NCI-H345 treated with DMSO at 0.1 percent for 48 hours (cell line): ENCODE measurements around the gene LRRFIP1.
"Not testable (repeated sequence)": the region's sequence is repeated elsewhere in the genome, so short reads cannot be mapped to it uniquely, and the experiment has no call there.

Experiments
- DNase-seq: peaks from one replicate; lab custom pipeline; 2025; ENCODE audit not compliant: unreplicated experiment; lab: John Stamatoyannopoulos, UW

The LRRFIP1 gene

DNA sequence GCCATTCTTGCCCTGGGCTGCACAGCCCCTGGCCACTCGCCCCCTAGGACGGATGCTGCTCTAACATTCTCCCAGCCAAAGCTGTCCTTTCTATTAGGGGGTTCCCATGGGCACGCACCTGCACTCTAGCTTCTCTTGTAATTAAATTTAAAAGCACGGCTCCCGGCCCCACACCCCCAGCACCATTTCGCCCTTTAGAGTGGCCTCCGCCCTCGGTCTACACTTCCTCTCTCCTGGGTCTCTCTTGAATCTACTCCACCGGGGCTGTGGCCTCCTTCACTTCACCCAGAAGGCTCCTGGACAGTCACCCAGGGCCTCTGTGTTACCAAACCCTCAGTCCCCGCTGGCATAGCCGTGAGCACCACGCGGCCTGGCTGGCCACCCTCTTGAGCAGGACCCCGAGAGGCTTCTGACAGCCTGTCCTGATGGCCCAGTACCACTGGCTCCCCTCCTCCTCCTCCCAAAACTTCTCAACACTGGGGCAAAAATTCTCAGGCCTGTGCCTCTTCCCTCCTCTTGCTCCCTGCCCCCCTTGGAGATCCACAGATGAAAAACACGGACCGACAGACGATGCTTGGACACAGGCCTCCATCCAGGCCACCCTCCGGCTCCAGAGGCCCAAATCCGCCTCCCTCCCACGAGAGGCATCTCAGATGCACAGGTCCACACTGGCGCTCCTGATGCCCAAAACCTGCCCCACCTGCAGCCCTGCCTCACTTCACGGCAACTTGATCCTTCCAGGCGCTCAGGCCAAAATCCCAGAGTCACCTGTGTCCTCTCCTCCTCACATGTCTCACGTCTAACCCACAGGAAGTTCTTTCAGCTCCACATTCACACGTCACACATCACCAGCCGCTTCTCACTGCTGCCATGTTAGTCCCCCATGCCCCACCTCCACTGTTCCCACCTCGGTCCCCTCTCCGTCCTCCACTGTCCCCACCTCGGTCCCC is 29.9 kb upstream of the LRRFIP1 start:
- no peak for DNase-seq

DNA sequence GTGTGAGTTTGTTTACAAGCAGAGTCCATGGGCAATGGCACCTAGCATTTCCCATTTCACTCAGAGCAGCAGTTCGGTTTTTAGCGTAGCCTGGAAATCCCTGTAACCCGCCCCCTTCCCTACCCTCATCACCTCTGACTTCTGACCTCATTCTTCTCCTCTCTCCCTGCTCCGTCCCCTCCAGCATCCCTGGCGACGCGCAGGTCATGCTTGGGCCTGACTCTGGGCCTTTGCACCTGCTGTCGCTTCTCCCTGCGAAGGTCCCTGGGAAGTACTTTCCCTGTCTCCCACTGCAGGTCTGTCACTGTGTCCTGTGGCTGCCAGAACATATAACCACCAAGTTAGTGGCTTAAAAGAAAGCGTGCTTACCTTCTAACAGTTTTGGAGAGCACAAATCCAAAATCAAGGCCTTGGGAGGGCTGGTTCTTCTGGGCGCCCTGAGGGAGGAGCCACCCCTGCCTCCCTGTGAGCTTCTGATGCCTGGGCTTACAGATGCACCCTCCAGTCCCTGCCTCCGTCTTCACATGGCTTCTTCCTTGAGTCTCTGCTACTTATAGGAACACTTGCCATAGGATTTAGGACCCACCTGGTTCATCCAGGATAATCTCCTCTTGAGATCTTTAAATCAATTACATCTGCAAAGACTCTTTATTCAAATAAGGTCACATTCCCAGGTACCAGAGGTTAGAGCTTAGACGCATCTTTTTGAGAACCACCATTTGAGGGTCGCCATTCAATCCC is 28.7 kb upstream of the LRRFIP1 start:
- no peak for DNase-seq

DNA sequence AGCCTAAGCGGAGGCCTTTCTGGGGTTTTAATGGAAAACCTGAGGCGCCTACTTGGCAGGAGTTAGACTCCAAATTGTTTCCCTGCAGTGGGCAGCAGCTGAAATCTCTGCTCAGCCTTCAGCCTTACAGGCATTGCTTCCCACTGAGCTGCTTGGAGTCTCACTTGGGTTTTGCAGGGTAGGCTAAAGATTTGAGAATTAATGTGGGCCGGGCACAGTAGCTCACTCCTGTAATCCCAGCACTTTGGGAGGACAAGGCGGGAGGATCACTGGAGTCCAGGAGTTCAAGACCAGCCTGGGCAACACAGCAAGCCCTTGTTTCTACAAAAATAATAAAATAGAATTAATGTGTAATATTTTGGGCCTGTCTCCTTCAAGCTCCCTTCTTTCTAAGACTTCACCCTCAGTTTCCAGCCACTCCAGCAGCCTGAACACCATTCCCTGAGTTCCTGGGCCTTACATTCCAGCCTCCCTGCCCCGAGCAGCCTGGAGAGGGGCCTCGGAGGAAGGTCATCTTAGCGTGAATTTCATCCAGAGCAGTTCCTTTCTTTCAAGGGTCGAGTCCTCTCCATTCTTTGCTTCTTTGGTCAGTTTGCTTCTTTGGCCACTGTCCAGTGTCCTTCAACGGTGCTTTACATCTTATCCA is 27.8 kb upstream of the LRRFIP1 start:
- no peak for DNase-seq

DNA sequence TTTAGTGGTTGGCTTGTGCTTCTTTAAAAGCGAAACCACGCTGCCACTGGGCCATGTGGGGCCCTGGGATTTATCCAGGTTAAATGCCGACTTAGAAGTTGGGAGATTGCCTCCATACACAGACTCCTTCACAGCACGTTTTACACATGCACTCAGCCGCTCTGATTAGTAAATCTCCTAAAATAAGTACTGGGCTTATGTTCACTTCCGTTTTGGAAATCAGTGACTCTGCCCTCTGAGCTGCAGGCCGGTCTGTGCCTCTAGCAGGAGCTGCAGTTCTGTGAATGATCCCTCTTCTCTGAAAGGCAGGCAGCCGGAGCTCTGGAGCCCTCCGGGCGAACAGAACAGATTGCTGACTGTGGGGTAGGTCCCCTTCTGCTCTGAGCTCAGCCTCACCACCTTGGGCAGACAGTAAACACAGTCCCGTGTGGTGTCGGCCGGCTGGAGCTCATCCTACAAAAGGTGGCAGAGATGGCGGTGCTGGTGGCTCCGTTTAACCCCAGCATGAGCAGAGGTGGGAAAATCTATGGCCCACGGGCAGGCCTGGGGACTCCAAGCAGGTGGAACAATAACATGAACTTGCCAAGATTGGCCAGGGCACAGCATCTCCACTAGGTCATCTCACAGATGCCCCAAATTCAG is 27.1 kb upstream of the LRRFIP1 start:
- no peak for DNase-seq

DNA sequence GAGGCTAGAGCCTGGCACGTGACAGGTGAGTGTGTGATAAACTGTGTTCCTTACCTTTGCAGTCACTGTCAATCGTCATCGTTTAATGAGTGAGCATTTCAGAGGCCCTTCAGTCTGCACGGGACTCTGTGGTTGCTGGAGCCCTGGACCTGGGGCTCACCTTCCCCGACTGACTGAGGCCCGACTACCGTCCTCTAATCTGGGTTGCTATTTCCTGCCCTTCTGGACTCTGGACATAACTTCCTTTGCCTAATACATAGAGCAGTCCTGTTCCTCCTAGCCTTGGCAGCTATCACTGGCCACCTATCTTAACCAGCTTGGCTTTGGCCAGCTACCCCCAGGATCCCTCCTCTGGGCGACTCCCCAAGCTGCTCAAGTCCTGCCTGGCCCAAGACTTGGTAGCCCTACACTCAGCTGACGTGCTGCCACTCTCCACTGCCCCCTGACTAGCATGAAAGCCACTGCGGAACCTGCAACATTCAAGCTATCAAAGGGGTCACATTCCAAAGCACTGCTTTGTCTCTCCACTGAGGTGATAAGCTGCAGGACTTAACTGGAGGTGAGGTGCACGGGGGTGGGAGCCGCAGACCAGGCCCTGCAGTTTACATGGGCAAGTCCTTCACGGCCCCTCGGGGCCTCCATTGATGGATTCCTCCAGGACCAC is 25.8 kb upstream of the LRRFIP1 start:
- no peak for DNase-seq

DNA sequence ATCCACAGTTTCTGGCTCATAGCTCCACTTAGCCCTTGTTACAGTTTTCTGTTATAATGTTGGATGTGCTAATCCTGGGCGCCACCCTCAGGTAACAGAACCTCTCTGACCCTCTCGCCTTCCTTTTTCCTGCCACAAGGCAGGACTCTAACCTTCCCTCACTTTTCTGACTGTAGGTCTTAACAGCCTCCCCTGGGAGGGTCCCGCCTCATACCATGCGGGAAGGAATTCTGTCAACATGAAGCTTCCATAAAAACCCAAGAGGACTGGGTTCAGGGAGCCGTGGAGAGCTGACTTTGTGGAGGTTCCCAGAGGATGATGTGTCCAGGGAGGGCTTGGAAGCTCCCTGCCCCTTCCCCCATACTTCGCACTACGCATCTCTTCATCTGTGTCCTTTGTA is 25.0 kb upstream of the LRRFIP1 start:
- no peak for DNase-seq

DNA sequence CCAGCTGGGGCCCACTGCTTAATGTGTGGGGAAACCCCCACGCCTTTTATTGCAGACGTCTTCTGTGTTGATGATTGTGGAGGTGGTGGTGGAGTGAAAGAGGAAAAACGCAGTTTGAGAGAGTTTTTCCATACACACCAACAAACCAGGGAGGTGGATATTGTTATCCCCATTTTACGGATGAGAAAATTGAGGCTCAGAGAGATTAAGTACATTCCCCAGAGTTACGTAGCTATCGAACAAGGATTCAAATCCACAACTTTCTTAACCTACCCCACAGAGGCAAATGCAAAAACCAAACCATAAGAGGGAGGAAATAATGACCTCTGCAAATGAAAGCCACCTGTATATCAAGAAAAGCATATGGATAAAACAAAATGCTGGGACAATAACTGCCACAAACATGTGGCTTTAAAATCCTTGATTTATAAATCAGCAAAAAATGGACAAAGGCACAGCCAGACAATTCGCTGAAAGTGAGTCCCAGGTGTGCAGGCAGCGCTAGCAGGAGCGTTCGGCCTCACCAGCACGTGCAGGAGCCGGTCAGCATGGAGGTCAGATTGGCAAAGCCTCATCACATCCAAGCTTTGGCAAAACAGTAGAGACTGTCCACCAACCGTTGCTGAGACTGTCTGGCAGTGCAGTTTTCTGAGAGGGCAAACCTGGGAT is 24.2 kb upstream of the LRRFIP1 start:
- no peak for DNase-seq

DNA sequence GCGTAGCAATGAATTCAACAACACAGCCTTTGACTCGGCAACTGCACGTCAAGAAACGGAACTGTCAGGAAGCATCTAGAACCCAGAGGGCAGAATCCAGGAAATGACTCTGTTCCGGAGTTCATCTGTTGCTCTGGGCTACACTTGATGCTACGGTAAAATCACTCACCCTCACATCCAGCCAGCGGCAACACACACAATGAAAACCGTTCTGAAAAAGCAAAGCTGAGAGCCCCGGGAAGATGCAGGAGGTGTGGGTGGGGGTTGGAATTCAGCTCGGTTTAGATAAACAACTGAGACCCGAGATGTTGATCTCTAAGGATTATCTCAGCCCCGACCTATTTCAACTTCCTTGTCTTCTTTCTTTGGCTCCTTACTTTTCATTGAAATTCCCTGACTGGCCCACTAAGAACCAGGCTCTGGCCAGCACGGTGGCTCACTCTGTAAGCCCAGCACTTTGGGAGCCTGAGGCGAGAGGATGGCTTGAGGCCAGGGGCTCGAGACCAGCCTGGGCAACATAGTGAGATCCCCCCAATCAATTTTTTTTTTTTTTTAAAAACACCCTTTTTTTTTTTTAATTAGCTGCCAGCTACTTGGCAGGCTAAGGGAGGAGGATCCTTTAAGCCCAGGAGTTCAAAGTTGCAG is 23.5 kb upstream of the LRRFIP1 start:
- no peak for DNase-seq

DNA sequence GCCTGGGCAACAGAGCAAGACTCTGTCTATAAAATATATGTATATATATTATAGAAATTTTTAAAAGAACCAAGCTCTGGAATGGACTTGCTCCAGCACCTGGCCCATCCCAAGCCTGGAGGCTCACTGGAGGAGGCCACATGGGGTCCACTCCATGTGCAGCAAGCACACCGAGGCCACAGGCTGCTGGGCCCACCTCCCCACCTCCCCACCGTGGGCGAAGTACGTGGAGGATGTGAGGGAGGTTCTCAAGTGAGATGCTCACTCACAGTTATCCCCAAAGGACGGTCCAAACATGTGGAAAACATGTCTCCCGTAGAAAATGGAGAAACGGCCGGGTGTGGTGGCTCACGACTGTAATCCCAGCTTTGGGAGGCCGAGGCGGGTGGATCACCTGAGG is 23.0 kb upstream of the LRRFIP1 start:
- DNase-seq, result no peak

DNA sequence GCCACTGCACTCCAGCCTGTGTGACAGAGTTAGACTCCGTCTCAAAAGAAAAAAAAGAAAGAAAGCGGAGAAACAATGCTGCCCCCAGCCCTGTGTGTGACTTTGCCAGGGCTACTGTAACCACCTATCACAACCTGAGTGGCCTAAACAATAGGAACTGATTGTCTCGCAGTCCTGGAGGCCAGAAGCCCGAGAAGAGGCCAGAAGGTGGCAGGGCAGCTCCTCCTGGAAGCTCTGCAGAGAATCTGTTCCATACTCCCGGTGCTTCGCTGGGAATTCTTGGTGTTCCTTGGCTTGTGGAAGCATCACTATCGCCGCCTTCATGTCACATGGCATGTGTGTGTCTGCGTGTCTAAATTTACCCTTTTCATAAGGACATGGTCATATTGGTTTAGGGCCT is 22.4 kb upstream of the LRRFIP1 start:
- DNase-seq, result no peak

DNA sequence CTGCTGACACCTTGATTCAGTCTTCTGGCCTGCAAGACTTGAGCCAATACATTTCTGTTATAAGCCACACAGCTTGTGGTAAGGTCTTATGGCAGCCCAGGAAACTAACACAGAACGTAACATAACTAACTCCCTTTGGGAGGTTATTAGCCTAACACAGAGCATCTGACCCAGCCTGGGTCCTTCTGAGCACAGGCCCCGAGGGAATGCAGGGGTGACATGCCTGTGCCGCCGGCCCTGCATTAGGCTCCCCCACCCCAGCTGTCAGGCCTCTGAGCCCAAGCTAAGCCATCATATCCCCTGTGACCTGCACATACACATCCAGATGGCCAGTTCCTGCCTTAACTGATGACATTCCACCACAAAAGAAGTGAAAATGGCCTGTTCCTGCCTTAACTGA is 20.9 kb upstream of the LRRFIP1 start:
- not testable (repeated sequence) for DNase-seq

DNA sequence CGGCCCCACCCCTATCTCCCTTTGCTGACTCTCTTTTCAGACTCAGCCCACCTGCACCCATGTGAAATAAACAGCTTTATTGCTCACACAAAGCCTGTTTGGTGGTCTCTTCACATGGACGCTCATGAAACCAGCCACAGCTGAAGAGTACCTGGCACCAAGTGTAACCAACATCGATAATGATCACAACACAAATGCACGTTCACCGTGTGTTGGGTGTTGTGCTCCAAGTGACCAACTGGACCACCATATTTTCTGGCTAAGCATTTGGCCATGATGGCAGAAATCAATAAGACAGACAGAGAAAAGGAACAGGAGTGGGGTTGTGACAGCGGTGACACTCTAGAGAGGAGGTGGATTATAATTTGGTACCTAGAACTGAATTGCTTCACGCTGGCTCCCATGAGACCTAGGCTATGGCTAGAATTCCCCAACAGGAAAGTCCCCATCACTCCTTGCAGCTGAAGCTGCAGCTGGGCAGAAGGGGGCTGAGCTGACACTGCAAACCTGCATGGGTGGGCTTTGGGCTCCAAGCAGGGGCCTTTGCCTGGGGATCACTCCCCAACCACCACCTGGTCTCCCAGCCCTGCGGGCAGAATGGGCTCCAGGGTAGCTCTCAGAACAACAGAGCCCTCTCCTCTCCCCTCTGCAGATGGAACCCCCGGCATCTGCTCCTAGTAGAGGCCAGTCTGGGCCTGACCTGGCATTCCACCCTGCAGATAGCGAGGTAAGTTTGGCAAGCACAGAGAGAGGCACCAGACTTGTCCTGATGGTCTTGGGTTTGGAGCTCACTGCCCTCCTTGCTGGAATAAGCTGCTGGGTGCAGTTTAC is 14.6 kb upstream of the LRRFIP1 start:
- no peak for DNase-seq

DNA sequence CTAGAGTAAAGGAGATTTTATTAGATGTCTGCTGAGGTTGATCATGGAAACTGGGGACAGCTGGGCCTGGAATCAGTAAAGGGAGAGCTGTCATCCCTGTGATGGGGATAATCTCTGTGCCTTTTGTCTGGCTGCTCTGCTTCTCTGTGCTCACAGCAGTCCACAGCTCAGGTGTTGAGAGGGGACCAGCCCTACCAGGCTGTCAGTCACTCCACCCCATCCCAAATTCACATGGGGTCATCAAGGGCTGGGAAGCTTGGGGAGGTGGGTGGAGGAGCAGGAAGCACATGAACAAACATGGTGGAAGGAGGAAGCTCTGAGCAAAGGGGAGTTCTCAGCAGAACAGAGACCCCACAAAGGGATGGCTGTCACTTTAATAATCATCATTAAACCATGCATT is 13.7 kb upstream of the LRRFIP1 start:
- DNase-seq, result no peak

DNA sequence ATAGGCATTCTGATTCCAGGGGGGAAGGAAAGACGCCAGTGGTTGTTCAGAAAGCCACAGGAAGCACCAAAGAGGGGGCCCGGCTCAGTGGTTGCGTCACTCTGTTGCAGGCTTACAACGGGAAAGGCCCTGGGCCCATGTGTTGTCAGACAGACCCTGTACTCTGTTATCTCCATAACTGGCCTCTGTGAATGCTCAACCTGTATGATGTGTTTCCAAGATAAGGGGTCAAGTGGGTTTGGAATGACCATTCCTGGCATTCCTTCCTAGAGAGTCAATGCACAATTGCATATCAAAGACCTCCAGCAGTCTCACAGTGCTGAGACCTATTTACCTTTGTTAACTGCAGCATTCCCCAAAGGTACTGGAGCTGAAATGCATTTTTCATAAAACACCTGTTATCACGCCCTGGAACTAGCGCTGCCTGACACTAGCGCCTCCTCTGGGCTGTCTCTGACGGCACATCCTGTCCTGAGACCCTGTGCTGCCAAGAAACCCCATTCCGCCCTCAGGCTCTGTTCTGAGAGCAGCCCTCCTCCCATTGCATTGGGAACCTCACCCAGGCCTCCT is 13.2 kb upstream of the LRRFIP1 start:
- peak; percentile 94 for DNase-seq

DNA sequence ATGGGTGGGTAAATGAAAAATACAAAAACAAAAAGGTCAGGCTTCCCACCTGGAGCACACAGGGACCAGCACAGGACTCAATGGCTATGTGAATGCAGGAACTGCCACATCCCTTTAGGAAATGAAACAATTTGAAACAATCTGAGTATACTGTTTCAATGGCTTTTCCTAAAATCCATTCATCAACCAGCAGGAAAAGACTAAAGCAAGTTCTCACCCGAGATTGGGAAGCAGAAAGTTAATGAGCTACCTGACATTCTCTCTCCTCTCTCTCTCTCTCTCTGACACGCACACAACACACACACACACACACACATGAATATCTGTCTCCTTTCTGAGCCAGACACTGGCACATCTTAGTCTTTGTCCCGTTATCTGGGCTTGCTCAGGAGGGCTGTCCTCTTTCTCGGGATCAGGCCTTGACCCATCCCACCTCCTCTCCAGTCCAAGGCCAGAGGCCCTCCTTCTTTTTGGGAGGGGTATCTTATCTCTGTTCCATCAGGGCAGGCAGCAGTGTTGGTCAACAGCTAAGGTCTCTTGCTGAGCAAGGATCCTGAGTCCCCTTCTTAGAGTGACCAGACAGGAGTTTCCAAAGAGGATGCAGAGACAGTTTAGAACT is 11.6 kb upstream of the LRRFIP1 start:
- no peak for DNase-seq

DNA sequence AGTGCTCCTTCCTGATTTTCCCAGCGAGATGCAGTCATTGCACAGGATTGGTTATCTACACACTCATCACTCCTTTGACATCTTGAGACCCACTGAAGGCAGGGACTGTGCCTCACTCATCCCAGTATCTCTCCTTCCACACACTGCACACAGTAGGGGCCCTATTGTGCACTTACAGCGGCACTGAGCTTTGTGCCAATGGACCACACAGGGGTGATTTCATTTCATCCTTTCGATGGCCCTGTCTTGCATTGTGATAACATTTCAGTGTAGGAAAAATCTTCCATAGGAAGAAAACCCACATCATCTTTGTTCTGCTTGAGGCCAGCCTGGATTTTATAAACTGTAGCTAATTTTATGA is 11.0 kb upstream of the LRRFIP1 start:
- no peak for DNase-seq

DNA sequence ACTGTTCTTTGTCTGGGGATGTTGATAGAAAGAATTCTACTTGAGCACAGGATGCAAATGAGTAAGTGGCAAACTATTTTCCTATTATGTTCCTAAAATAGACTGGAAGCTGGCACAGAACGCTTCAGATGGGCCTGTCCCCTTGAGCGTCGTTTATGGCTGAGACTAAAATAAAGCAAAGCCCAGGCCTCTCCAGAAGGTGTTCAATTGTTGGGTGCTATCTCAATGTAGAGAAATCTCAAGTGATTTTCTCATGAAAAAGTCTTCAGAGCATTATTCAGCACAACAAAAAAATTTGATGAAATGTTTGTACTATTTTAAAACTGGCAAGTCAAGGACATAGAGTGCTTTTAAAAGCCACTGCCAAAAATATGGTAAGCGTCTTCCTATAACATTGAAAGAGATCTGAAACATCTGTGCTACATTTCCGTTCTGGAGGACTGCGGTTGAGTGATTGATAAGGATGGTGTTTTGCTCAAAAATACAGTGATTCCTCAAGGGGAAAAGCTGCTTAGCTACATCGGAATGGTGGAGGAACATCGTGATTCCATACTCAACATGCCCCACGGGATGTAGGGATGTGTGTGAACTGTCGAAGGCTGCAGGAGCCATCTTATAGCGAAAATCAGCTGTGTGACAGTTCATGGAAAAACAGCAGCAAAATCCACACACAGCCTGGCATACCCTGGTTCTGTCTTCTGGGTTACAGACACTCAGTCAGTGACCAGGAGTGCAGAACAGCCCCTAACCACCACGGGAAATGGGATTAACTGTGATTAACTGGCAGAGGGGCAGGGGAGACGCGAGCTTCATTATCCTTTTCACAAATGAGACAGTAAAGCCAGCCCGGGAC is 10.4 kb upstream of the LRRFIP1 start:
- no peak for DNase-seq
